Peyer's patch (tissue), 4 donors: ENCODE results near the gene THAP2. TPM values are rescaled to one million over a fixed set of nuclear protein-coding genes. Genes with fewer than 3 reads are reported as not detected.
"Not testable (repeated sequence)": the region's sequence is repeated elsewhere in the genome, so short reads cannot be mapped to it uniquely, and the experiment has no call there.

Experiments
- DNase-seq, 3 donors: peaks; one replicate each; pipeline ENCODE4 v3.0.0-alpha.2; 2017 to 2019
- H3K27ac ChIP-seq, 4 donors: fragments of 200-600 bp; sonication (generic); one replicate each; pipeline ENCODE4 v1.5.1; 2016 to 2019
- H3K27me3 ChIP-seq, 2 donors: fragments of 200-600 bp; sonication (generic); one replicate each; pipeline ENCODE4 v1.5.1; 2019
- H3K36me3 ChIP-seq, 3 donors: fragments of 200-600 bp; sonication (generic); one replicate each; pipeline ENCODE4 v1.5.1; 2016 to 2019
- H3K4me1 ChIP-seq, 4 donors: fragments of 200-600 bp; sonication (generic); one replicate each; pipeline ENCODE4 v1.5.1; 2016 to 2019
- H3K4me3 ChIP-seq, 4 donors: fragments of 200-600 bp; sonication (generic); 1 replicate in 3 of 4; 2 replicates in 1 of 4; pipeline ENCODE4 v1.5.1; 2016 to 2019; ENCODE audit warnings: mild to moderate bottlenecking in 1 of 4
- H3K9me3 ChIP-seq, 4 donors: fragments of 200-600 bp; sonication (generic); one replicate each; pipeline ENCODE4 v1.5.1; 2016 to 2019; ENCODE audit warnings: mild to moderate bottlenecking in 1 of 4
- POLR2A ChIP-seq, 2 donors: fragments of 450-650 bp; IDR thresholded peaks; one replicate each; pipeline ENCODE4 v1.5.1; 2017; ENCODE audit warnings: antibody characterized with exemption in 2 of 2, mild to moderate bottlenecking in 2 of 2, moderate library complexity in 2 of 2
- total RNA-seq, 4 donors: library from RNA; depleted of rRNA; stranded (reverse); fragments of >200 nt; gene quantifications; one replicate each; pipeline ENCODE4 v1.1.0, GENCODE V29; 2016
- TF ChIP-seq, protein P1 (sequence below), 6 experiments: fragments of 450-650 bp in 4 of 6; fragments of 200-600 bp in 2 of 6; sonication (generic) in 1 of 6; IDR thresholded peaks; one replicate each; pipeline ENCODE4 v1.5.1; 2017 to 2019; ENCODE audit warnings: antibody characterized with exemption in 6 of 6, mild to moderate bottlenecking in 3 of 6, moderate library complexity in 1 of 6

Gene THAP2
- total RNA-seq, 4 donors from 2014 or later = 2.8 to 7.5 (median 3.7) TPM

DNA sequence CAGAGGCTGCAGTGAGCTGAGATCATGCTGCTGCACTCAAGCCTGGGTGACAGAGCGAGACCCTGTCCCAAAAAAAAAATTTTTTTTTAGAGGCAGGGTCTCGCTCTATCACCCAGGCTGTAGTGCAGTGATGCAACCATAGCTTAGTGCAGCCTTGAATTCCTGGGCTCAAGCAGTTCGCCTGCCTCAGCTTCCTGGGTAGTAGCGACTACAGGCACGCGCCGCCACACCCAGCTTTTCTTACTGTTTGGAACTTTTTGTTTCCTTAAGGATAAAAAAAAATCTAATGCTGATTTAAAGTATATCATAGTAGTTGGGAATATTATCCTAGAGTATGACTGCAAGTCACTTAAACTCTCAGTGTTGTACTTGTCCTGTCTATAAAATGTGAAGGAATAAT, 29.0 kb downstream of the THAP2 start:
- no peak for TF ChIP-seq POLR2A (IDR thresholded peaks at IDR 0.05)
- TF ChIP-seq, protein P1, sequence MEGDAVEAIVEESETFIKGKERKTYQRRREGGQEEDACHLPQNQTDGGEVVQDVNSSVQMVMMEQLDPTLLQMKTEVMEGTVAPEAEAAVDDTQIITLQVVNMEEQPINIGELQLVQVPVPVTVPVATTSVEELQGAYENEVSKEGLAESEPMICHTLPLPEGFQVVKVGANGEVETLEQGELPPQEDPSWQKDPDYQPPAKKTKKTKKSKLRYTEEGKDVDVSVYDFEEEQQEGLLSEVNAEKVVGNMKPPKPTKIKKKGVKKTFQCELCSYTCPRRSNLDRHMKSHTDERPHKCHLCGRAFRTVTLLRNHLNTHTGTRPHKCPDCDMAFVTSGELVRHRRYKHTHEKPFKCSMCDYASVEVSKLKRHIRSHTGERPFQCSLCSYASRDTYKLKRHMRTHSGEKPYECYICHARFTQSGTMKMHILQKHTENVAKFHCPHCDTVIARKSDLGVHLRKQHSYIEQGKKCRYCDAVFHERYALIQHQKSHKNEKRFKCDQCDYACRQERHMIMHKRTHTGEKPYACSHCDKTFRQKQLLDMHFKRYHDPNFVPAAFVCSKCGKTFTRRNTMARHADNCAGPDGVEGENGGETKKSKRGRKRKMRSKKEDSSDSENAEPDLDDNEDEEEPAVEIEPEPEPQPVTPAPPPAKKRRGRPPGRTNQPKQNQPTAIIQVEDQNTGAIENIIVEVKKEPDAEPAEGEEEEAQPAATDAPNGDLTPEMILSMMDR (IDR thresholded peaks at IDR 0.05) = no peak

DNA sequence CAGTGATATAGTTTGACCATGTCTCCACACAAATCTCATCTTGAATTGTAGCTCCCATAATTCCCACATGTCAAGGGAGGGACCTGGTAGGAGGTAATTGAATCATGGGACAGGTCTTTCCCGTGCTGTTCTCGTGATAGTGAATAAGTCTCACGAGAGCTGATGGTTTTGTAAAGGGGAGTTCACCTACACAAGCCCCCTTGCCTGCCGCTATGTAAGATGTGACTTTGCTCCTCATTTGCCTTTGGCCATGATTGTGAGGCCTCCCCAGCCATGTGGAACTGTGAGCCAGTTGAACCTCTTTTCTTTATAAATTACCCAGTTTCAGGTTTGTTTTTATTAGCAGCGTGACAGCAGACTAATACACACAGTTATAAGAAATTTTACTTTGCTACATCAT, 29.6 kb downstream of the THAP2 start:
- H3K27me3 ChIP-seq, H3K9me3 ChIP-seq, H3K4me3 ChIP-seq, DNase-seq: not testable (repeated sequence)
- peaks cover 0 to 18% (median 0%) of the 10 kb centered on the region in 3 donors for H3K36me3 ChIP-seq
- H3K27ac ChIP-seq = peak overlapping the region; percentile 65 to 86 (median 71)
- peaks cover 0 to 39% (median 6%) of the 10 kb centered on the region in 4 donors for H3K4me1 ChIP-seq

More for the DNA sequence above, 29.0 kb downstream of the THAP2 start:
- Histone ChIP-seq H3K27me3 (no peaks in the 10 kb centered on the region), H3K9me3 (no peaks in the 10 kb centered on the region), H3K27ac (peak overlapping the region; percentile 65 to 86 (median 71)), H3K4me1 (peaks cover 0 to 44% (median 6%) of the 10 kb centered on the region in 4 donors), H3K4me3 (no peak overlapping the region), H3K36me3 (peaks cover 0 to 16% (median 0%) of the 10 kb centered on the region in 3 donors)
- peak in 2 of 3 donors; percentile 60 to 70 for DNase-seq

DNA sequence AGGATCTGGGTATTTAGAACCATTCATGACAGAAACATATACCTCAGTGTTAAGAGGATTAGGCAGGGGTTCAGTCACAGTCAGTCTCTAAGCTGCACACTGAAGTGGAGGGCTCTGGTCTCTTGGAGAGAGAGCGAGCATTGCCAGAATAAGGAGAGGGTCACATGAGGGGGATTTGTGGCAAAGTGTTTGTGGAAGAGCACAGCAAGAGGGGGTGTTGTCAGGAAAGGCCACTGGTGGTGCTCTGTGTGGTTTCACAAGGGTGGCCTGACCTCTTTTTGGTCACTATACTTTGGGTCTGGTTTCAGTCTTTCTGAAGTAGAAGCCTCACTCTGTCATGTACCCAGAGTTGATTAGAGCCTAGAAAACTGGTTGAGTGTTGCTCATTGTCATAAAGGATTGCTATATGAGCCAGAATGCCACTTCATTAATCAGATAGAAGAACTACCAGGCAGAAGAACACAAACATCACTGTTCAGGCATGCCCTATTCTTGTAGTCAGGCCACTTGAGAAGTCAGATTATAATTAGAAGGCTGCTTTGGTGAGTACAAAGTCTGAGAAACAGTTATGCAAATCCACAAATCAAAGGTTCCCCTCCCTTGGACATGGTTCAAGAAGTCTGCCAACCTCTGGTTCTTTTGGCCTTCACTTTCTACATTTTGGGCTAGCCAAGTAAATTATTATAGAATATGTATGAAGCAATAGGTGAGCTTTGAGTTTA, 30.2 kb downstream of the THAP2 start:
- H3K4me1 ChIP-seq = peaks cover 0 to 34% (median 6%) of the 10 kb centered on the region in 4 donors
- H3K9me3 ChIP-seq = no peaks in the 10 kb centered on the region

DNA sequence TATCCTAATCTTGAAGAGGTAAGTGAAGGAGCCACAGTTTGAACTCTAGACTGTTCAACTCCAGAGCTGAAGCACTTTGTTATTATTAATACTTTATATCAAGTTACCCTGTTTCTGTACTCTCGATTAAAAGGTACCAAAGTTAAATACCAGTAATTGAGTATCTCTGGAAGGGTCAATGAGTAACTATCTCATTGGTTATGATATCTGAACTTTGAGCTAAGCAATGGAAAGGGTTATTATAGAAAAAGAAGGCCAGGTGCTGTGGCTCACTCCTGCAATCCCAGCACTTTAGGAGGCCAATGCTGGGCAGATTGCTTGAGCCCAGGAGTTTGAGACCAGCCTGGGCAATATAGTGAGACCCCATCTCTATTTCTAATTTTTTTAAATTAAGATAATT, 31.7 kb downstream of the THAP2 start:
- Histone ChIP-seq H3K4me3 (peak overlapping the region in 1 of 4 donors; percentile 15), H3K27ac (peak overlapping the region in 2 of 4 donors; percentile 56 to 74), H3K27me3 (no peaks in the 10 kb centered on the region), H3K36me3 (peaks cover 0 to 35% (median 0%) of the 10 kb centered on the region in 3 donors), H3K4me1 (peaks cover 0 to 32% (median 6%) of the 10 kb centered on the region in 4 donors), H3K9me3 (no peaks in the 10 kb centered on the region)
- no peak for DNase-seq
- TF ChIP-seq POLR2A (IDR thresholded peaks at IDR 0.05) = no peak
- TF ChIP-seq, protein P1 (IDR thresholded peaks at IDR 0.05) = no peak

More for the DNA sequence above, 30.2 kb downstream of the THAP2 start:
- Histone ChIP-seq H3K4me3 (no peak overlapping the region), H3K36me3 (peaks cover 0 to 24% (median 0%) of the 10 kb centered on the region in 3 donors), H3K27ac (peak overlapping the region; percentile 65 to 86 (median 71)), H3K27me3 (no peaks in the 10 kb centered on the region)
- DNase-seq = no peak
- TF ChIP-seq, protein P1 (IDR thresholded peaks at IDR 0.05) = no peak
- peak in 1 of 2 donors; percentile 40 for TF ChIP-seq POLR2A (IDR thresholded peaks at IDR 0.05)

DNA sequence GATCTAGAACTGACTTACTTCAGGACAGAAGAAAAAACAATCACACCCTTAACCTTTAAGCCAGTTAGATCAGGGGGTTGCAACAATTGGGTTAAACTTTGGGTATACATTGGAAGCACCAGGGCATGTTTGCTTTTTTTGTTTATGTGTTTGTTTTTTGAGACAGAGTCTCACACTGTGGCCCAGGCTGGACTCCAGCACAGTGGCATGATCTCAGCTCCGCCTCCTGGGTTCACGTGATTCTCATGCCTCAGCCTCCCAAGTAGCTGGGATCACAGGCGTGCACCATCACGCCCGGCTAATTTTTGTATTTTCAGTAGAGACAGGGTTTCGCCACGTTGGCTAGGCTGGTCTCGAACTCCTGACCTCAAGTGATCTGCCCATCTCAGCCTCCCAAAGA, 38.1 kb downstream of the THAP2 start:
- H3K4me1 ChIP-seq, H3K27ac ChIP-seq, DNase-seq, H3K9me3 ChIP-seq, H3K27me3 ChIP-seq, H3K4me3 ChIP-seq: not testable (repeated sequence)
- H3K36me3 ChIP-seq = peaks cover 0 to 51% (median 0%) of the 10 kb centered on the region in 3 donors

DNA sequence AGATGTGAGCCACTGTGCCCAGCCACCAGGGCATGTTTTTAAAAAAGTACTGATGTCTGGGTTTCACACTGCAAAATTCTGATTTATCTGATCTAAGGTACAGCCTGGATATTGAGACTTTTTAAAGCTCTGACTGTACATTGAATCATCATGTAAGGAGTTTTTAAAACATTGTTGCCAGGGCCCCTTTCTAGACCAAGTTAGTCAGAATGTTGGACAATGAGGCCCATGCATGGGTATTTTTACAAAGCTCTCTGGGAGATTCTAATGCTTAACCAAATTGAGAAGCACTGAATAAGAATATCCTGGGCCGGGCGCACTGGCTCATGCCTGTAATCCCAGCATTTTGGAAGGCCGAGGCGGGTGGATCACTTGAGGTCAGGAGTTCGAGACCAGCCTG, 38.5 kb downstream of the THAP2 start:
- Histone ChIP-seq H3K36me3 (peaks cover 0 to 51% (median 0%) of the 10 kb centered on the region in 3 donors), H3K4me3 (no peak overlapping the region), H3K27ac (no peak overlapping the region), H3K4me1 (no peaks in the 10 kb centered on the region), H3K27me3 (no peaks in the 10 kb centered on the region), H3K9me3 (no peaks in the 10 kb centered on the region)
- DNase-seq = no peak
- TF ChIP-seq POLR2A (IDR thresholded peaks at IDR 0.05) = no peak
- TF ChIP-seq, protein P1 (IDR thresholded peaks at IDR 0.05) = no peak
